Neuronal stem cell (in vitro differentiated cells): Measurements from ENCODE around the gene RNF123.
A peak's percentile ranks its signal among the peaks of the same experiment; 100 is the strongest.
"Not testable (repeated sequence)": the region's sequence is repeated elsewhere in the genome, so short reads cannot be mapped to it uniquely, and the experiment has no call there.

Experiments used
- DNase-seq: peaks from one replicate; pipeline ENCODE4 v3.0.0-alpha.2; 2013; ENCODE audit warnings: low spot score
- H2AFZ ChIP-seq: one replicate; pipeline ENCODE4 v1.6.1; 2013; ENCODE audit warnings: mild to moderate bottlenecking, low read length, inconsistent platforms
- H2AK5ac ChIP-seq: 2 replicates; pipeline ENCODE4 v1.6.1; 2013; ENCODE audit warnings: low read depth, mild to moderate bottlenecking, inconsistent platforms, low read length, moderate library complexity, mixed read lengths
- H2BK120ac ChIP-seq: 2 replicates; pipeline ENCODE4 v1.6.1; 2013; ENCODE audit warnings: low read depth, mild to moderate bottlenecking, inconsistent platforms, low read length, moderate library complexity, mixed read lengths
- H2BK12ac ChIP-seq: one replicate; pipeline ENCODE4 v1.6.1; 2013; ENCODE audit warnings: low read length, inconsistent platforms
- H2BK15ac ChIP-seq: 2 replicates; pipeline ENCODE4 v1.6.1; 2013; ENCODE audit warnings: mild to moderate bottlenecking, low read length, inconsistent platforms, mixed read lengths
- H2BK5ac ChIP-seq: one replicate; pipeline ENCODE4 v1.6.1; 2013; ENCODE audit warnings: inconsistent platforms, mild to moderate bottlenecking, low read length, moderate library complexity
- H3K14ac ChIP-seq: one replicate; pipeline ENCODE4 v1.6.1; 2013; ENCODE audit warnings: low read length, inconsistent platforms
- H3K18ac ChIP-seq: 2 replicates; pipeline ENCODE4 v1.6.1; 2013; ENCODE audit warnings: low read length, inconsistent platforms
- H3K23ac ChIP-seq: 2 replicates; pipeline ENCODE4 v1.6.1; 2013; ENCODE audit warnings: low read depth, mild to moderate bottlenecking, mixed read lengths, low read length, inconsistent platforms; ENCODE audit not compliant: poor library complexity
- H3K27ac ChIP-seq: replicated peaks from 3 replicates; pipeline ENCODE4 v1.5.1; 2013; ENCODE audit warnings: low read length, inconsistent platforms
- H3K27me3 ChIP-seq, 3 experiments: 2 replicates each; pipeline ENCODE4 v1.6.1; 2013; ENCODE audit warnings: low read length in 3 of 3, mild to moderate bottlenecking in 2 of 3, inconsistent platforms in 1 of 3, low read depth in 1 of 3, mixed read lengths in 1 of 3, moderate library complexity in 1 of 3; ENCODE audit not compliant: control insufficient read depth in 3 of 3, insufficient read depth in 3 of 3
- H3K36me3 ChIP-seq, 2 donors: replicated peaks in 1 of 2; 2 replicates each; pipeline ENCODE4 v1.6.1; 2013; ENCODE audit warnings: low read length in 2 of 2; ENCODE audit not compliant: control insufficient read depth in 2 of 2, insufficient read depth in 2 of 2
- H3K4ac ChIP-seq: 2 replicates; pipeline ENCODE4 v1.6.1; 2013; ENCODE audit warnings: inconsistent platforms, mild to moderate bottlenecking, low read length, moderate library complexity
- H3K4me1 ChIP-seq, 2 donors: 1 replicate in 1 of 2; 2 replicates in 1 of 2; pipeline ENCODE4 v1.6.1; 2013; ENCODE audit warnings: low read length in 2 of 2, low read depth in 1 of 2; ENCODE audit not compliant: control insufficient read depth in 2 of 2, insufficient read depth in 1 of 2
- H3K4me2 ChIP-seq: one replicate; pipeline ENCODE4 v1.6.1; 2013; ENCODE audit warnings: mild to moderate bottlenecking, low read length, inconsistent platforms; ENCODE audit not compliant: insufficient read depth, poor library complexity, severe bottlenecking
- H3K4me3 ChIP-seq, 2 donors: 2 replicates each; pipeline ENCODE4 v1.5.1; 2013; ENCODE audit warnings: low read length in 2 of 2, mild to moderate bottlenecking in 2 of 2, inconsistent platforms in 1 of 2, moderate library complexity in 1 of 2
- H3K79me1 ChIP-seq: one replicate; pipeline ENCODE4 v1.6.1; 2013; ENCODE audit warnings: low read depth, mild to moderate bottlenecking, inconsistent platforms, low read length, moderate library complexity
- H3K9ac ChIP-seq: one replicate; pipeline ENCODE4 v1.6.1; 2013; ENCODE audit warnings: mild to moderate bottlenecking, low read depth, low read length, inconsistent platforms; ENCODE audit not compliant: poor library complexity
- H3K9me3 ChIP-seq, 2 donors: replicated peaks in 1 of 2; 2 replicates each; pipeline versions ENCODE3 to v1.6.1; 2013; ENCODE audit warnings: low read length in 2 of 2, mild to moderate bottlenecking in 2 of 2, inconsistent platforms in 1 of 2, low read depth in 1 of 2, mixed read lengths in 1 of 2, moderate library complexity in 1 of 2; ENCODE audit not compliant: control insufficient read depth in 2 of 2, insufficient read depth in 1 of 2
- H4K8ac ChIP-seq: one replicate; pipeline ENCODE4 v1.6.1; 2013; ENCODE audit warnings: low read depth, mild to moderate bottlenecking, inconsistent platforms, low read length, moderate library complexity
- H4K91ac ChIP-seq: one replicate; pipeline ENCODE4 v1.6.1; 2013; ENCODE audit warnings: low read length, low read depth, mild to moderate bottlenecking, inconsistent platforms; ENCODE audit not compliant: poor library complexity
- WGBS, 2 donors: extraction: QIAGEN DNeasy Blood & Tissue Kit; methylation state at CpG; one replicate each; pipeline ENCODE4 v1.1.7; 2013; ENCODE audit warnings: missing lambda C conversion rate in 2 of 2, mixed read lengths in 1 of 2; ENCODE audit not compliant: insufficient read length in 2 of 2, insufficient replicate concordance in 1 of 2; ENCODE audit errors: extremely low coverage in 2 of 2; 5-methylcytosine and 5-hydroxymethylcytosine counted together

RNF123 gene

DNA sequence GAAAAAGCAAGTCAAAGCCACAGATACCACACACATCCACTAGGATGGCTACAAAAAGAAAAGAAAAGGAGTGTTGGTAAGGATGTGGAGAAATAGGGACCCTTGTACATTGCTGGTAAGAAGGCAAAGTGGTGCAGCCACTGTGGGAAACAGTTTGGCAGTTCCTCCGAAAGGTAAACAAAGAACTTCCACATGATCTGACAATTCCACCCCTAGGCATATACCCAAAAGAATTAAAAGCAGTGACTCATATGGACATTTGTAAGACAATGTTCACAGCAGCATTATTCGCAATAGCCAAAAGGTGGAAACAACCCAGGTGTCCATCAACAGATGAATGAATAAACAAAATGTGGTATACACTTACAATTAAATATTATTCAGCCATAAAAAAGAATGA, 56.6 kb downstream of the RNF123 start:
- H2BK5ac ChIP-seq = no peak overlapping the region
- peaks cover 11 to 73% of the 10 kb centered on the region in 2 donors for H3K36me3 ChIP-seq
- WGBS, 2 donors = no CpG with 5 or more reads among the region's 2 CpGs

DNA sequence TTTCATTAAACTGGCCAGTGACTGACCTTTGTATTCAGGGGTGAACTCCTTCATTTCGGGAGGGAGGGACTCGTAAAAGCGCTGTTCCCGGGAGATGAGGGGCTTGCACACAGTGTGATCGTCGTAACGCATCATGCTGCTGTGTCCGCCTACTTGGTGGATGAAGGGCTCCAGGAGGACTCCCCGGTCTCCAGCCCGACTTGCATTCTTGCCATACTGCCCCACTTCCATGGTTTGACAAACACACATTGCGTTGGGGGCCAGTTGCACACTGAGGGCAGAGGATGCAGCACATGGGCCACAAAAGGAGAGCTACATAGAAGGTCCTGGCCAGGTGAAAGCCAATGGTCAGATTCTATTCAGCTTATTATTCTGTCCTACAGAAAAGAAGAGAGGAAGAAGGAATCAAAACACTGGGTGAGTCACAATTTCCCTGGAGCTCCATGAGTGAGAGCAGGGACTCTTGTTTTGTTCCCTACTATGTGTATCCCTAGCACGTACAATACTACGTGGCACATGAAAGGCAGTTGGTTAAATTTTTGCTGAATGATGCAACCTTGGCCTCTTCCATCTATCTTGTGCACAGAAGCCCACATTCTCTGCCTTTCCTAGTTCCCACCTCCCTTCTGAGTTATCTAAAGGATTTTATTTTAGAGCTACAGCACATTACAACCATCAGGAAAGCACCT, 58.6 kb downstream of the RNF123 start:
- Histone ChIP-seq H2BK12ac (no peak overlapping the region), H3K4me1 (peaks cover 0 to 5% of the 10 kb centered on the region in 2 donors), H4K8ac (no peak overlapping the region), H3K36me3 (peaks cover 8 to 69% of the 10 kb centered on the region in 2 donors), H3K14ac (no peak overlapping the region), H2AK5ac (no peak overlapping the region), H2BK120ac (no peak overlapping the region), H2AFZ (no peak overlapping the region), H3K18ac (no peak overlapping the region), H3K4ac (no peak overlapping the region), H2BK5ac (no peak overlapping the region), H2BK15ac (no peak overlapping the region), H3K4me2 (no peak overlapping the region), H3K9me3 (no peaks in the 10 kb centered on the region), H3K23ac (no peak overlapping the region), H3K9ac (no peak overlapping the region), H4K91ac (no peak overlapping the region), H3K79me1 (no peaks in the 10 kb centered on the region), H3K4me3 (no peak overlapping the region), H3K27me3 (no peaks in the 10 kb centered on the region), H3K27ac (peak overlapping the region; percentile 52)
- no CpG with 5 or more reads among the region's 13 CpGs for WGBS, 2 donors
- no peak for DNase-seq

More for the DNA sequence above, 56.6 kb downstream of the RNF123 start:
- Histone ChIP-seq H3K23ac (no peak overlapping the region), H3K9ac (no peak overlapping the region), H4K91ac (no peak overlapping the region), H3K79me1 (peaks cover 2% of the 10 kb centered on the region), H2AFZ (no peak overlapping the region), H3K4me3 (no peak overlapping the region), H2BK12ac (no peak overlapping the region), H2BK15ac (no peak overlapping the region), H4K8ac (no peak overlapping the region), H3K4me2 (no peak overlapping the region), H3K4me1 (peaks cover 0 to 5% of the 10 kb centered on the region in 2 donors), H2BK120ac (no peak overlapping the region), H3K4ac (no peak overlapping the region), H3K27me3 (no peaks in the 10 kb centered on the region), H3K14ac (no peak overlapping the region), H2AK5ac (no peak overlapping the region), H3K27ac (no peak overlapping the region), H3K9me3 (no peaks in the 10 kb centered on the region), H3K18ac (no peak overlapping the region)
- DNase-seq = no peak

DNA sequence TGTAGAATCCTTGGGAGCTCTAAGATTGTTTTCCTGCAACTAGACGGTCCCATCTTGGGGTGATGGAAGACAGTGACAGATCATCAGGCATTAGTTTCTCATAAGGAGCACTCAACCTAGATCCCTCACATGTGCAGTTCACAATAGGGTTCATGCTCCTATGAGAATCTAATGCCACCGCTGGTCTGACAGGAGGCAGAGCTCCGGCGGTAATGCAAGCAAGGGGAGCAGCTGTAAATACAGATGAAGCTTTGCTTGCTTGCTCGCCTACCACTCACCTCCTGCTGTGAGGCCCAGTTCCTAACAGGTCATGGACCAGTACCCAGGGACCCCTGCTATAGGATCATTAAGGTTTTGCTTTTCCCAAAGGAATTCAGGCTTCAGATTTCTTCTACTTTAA, 59.5 kb downstream of the RNF123 start:
- not testable (repeated sequence) for H2BK120ac ChIP-seq, H3K9ac ChIP-seq, H2BK5ac ChIP-seq, H2AFZ ChIP-seq, H3K4me3 ChIP-seq, H2AK5ac ChIP-seq, H3K4ac ChIP-seq, H3K18ac ChIP-seq, H2BK12ac ChIP-seq, H2BK15ac ChIP-seq, H3K9me3 ChIP-seq, H4K91ac ChIP-seq, H3K23ac ChIP-seq, H3K79me1 ChIP-seq, H4K8ac ChIP-seq, H3K14ac ChIP-seq, DNase-seq, H3K27me3 ChIP-seq, H3K27ac ChIP-seq, H3K4me2 ChIP-seq, H3K4me1 ChIP-seq
- peaks cover 3 to 63% of the 10 kb centered on the region in 2 donors for H3K36me3 ChIP-seq
- WGBS, 2 donors = no CpG with 5 or more reads among the region's 5 CpGs

DNA sequence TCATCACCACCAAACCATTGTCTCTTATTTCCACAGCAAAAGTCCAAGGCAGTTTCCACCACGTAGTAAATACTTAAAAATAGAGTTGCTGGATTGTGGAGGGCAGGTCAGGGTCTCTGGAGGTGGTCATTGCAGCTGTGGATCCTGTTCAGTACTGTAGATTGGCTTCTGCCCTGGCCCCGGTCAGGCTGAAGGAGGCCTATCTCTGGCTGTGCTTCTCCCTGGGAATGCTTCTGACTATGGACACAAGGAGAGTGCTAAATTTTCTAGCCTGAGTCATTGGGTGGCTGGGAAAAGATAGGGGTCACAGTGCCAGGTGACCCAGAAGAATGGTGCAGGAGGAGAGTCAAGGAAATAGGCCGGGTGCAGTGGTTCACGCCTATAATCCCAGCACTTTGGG, 60.7 kb downstream of the RNF123 start:
- Histone ChIP-seq H3K4me3 (peak overlapping the region in 1 of 2 donors; percentile 49), H3K4ac (no peak overlapping the region), H2BK5ac (no peak overlapping the region), H3K9ac (no peak overlapping the region), H3K18ac (no peak overlapping the region), H2BK15ac (no peak overlapping the region), H2BK12ac (no peak overlapping the region), H2AFZ (no peak overlapping the region), H4K8ac (no peak overlapping the region), H3K23ac (no peak overlapping the region), H2AK5ac (no peak overlapping the region), H4K91ac (no peak overlapping the region), H3K79me1 (no peaks in the 10 kb centered on the region), H3K14ac (no peak overlapping the region), H2BK120ac (no peak overlapping the region), H3K4me2 (no peak overlapping the region), H3K36me3 (peaks cover 3 to 53% of the 10 kb centered on the region in 2 donors), H3K27me3 (no peaks in the 10 kb centered on the region), H3K27ac (no peak overlapping the region), H3K4me1 (peaks cover 0 to 5% of the 10 kb centered on the region in 2 donors), H3K9me3 (no peaks in the 10 kb centered on the region)
- DNase-seq = no peak
- WGBS, 2 donors = no CpG with 5 or more reads among the region's 4 CpGs
